H1 (cell line): ENCODE results near the gene PTPRR. TPM values are rescaled to one million over a fixed set of nuclear protein-coding genes. Genes with fewer than 3 reads are reported as not detected.

ENCODE experiments used
- CTCF ChIP-seq, 3 experiments: IDR thresholded peaks; 1 replicate in 2 of 3; 2 replicates in 1 of 3; pipeline versions ENCODE4 v1.5.1 to v1.6.1; 2011; ENCODE audit warnings: low read length in 3 of 3, mild to moderate bottlenecking in 3 of 3, inconsistent platforms in 2 of 3, low read depth in 1 of 3, moderate library complexity in 1 of 3; ENCODE audit not compliant: insufficient read depth in 1 of 3; ENCODE audit errors: control extremely low read depth in 1 of 3
- SRF ChIP-seq: IDR thresholded peaks from 2 replicates; pipeline ENCODE4 v1.6.1; 2011; ENCODE audit warnings: mild to moderate bottlenecking, low read depth, low read length, moderate library complexity
- polyA plus RNA-seq, 7 experiments: library from polyadenylated mRNA; depleted of rRNA in 3 of 7; stranded (reverse) in 5 of 7; unstranded in 2 of 7; fragments of >200 nt in 5 of 7; fragments of 200-250 nt in 2 of 7; gene quantifications; 1 replicate in 5 of 7; 2 replicates in 1 of 7; 4 replicates in 1 of 7; pipeline versions ENCODE4 v1.2.1 to v1.2.3, GENCODE V29; 2011 to 2013; ENCODE audit warnings: missing spikeins in 2 of 7, mixed read lengths in 2 of 7
- total RNA-seq: library from RNA; stranded (reverse); fragmentation: NEBNext Ultra II Directional; extraction: Animal tissue kit (Norgen Biotek cat#: 25700); gene quantifications from 2 replicates; pipeline ENCODE4 v1.2.1, GENCODE V29; 2021

Gene PTPRR
- total and polyA plus RNA-seq, 2 of the 8 experiments (the other 6 are each of a cell fraction or from before 2014, with no cell fraction given): 0.07 to 0.35 TPM

- TF ChIP-seq CTCF (IDR thresholded peaks at IDR 0.05; ENCODE audit: control extremely low read depth in 1 of 3, insufficient read depth in 1 of 3, low read depth in 1 of 3, low read length in 3 of 3) (no peak), SRF (no peak)
These were observed 82.4 kb downstream of the PTPRR start (continued) for GRCh38 chr12:70838127-70838526.
